Liver (tissue), 9 donors: Measurements from ENCODE around the gene SIPA1L3. TPM values are rescaled to one million over a fixed set of nuclear protein-coding genes. Genes with fewer than 3 reads are reported as not detected.

Experiments
- DNase-seq: peaks from one replicate; pipeline ENCODE4 v3.0.0-alpha.2; 2017; ENCODE audit warnings: low spot score
- H3K27ac ChIP-seq, 2 donors: one replicate each; pipeline ENCODE4 v1.7.0; 2013; ENCODE audit warnings: inconsistent platforms in 2 of 2, low read length in 2 of 2, control low read depth in 1 of 2, low read depth in 1 of 2, mild to moderate bottlenecking in 1 of 2
- H3K27me3 ChIP-seq, 4 donors: one replicate each; pipeline versions ENCODE4 v1.6.1 to v1.7.0; 2013; ENCODE audit warnings: low read length in 3 of 4, inconsistent platforms in 1 of 4, mild to moderate bottlenecking in 1 of 4, moderate library complexity in 1 of 4; ENCODE audit not compliant: control insufficient read depth in 4 of 4, insufficient read depth in 4 of 4
- H3K36me3 ChIP-seq, 4 donors: one replicate each; pipeline versions ENCODE4 v1.6.1 to v1.7.0; 2013; ENCODE audit warnings: low read length in 3 of 4, mild to moderate bottlenecking in 3 of 4, low read depth in 1 of 4, moderate library complexity in 1 of 4; ENCODE audit not compliant: control insufficient read depth in 4 of 4, insufficient read depth in 3 of 4
- H3K4me1 ChIP-seq, 4 donors: one replicate each; pipeline versions ENCODE4 v1.6.1 to v1.7.0; 2013; ENCODE audit warnings: low read length in 3 of 4, mild to moderate bottlenecking in 3 of 4, moderate library complexity in 1 of 4; ENCODE audit not compliant: control insufficient read depth in 4 of 4, insufficient read depth in 4 of 4
- H3K4me3 ChIP-seq, 3 donors: one replicate each; pipeline versions ENCODE4 v1.6.1 to v1.7.0; 2013; ENCODE audit warnings: low read length in 3 of 3, control low read depth in 1 of 3, low read depth in 1 of 3, mild to moderate bottlenecking in 1 of 3
- H3K9ac ChIP-seq, 2 donors: one replicate each; pipeline ENCODE4 v1.7.0; 2013; ENCODE audit warnings: low read length in 2 of 2, mild to moderate bottlenecking in 2 of 2, moderate library complexity in 2 of 2, control low read depth in 1 of 2, low read depth in 1 of 2
- H3K9me3 ChIP-seq, 4 donors: one replicate each; pipeline versions ENCODE4 v1.6.1 to v1.7.0; 2013; ENCODE audit warnings: low read length in 3 of 4; ENCODE audit not compliant: control insufficient read depth in 4 of 4
- EGR1 ChIP-seq, 2 donors: IDR thresholded peaks; 2 replicates each; pipeline ENCODE4 v1.6.1; 2016 to 2018; ENCODE audit warnings: antibody characterized with exemption in 2 of 2, low read depth in 2 of 2
- FOXA1 ChIP-seq: IDR thresholded peaks from 2 replicates; pipeline ENCODE4 v1.6.1; 2016; ENCODE audit warnings: antibody characterized with exemption
- FOXA2 ChIP-seq: IDR thresholded peaks from 2 replicates; pipeline ENCODE4 v1.6.1; 2016; ENCODE audit warnings: antibody characterized with exemption
- GABPA ChIP-seq, 2 donors: IDR thresholded peaks in 1 of 2; conservative IDR thresholded peaks in 1 of 2; 2 replicates each; pipeline ENCODE4 v1.6.1; 2016; ENCODE audit warnings: antibody characterized with exemption in 2 of 2, mild to moderate bottlenecking in 1 of 2, moderate library complexity in 1 of 2
- HNF4A ChIP-seq, 2 donors: conservative IDR thresholded peaks; 2 replicates each; pipeline ENCODE4 v1.6.1; 2016; ENCODE audit warnings: antibody characterized with exemption in 2 of 2, mild to moderate bottlenecking in 2 of 2
- NR2F2 ChIP-seq: IDR thresholded peaks from 2 replicates; pipeline ENCODE4 v1.6.1; 2016; ENCODE audit warnings: antibody characterized with exemption
- RAD21 ChIP-seq, 2 donors: IDR thresholded peaks; 2 replicates each; pipeline ENCODE4 v1.6.1; 2016; ENCODE audit warnings: antibody characterized with exemption in 2 of 2, mild to moderate bottlenecking in 2 of 2
- SP1 ChIP-seq: IDR thresholded peaks from 2 replicates; pipeline ENCODE4 v1.6.1; 2018; ENCODE audit warnings: antibody characterized with exemption, mild to moderate bottlenecking
- TAF1 ChIP-seq: conservative IDR thresholded peaks from 2 replicates; pipeline ENCODE4 v1.6.1; 2016; ENCODE audit warnings: antibody characterized with exemption, mild to moderate bottlenecking
- YY1 ChIP-seq: IDR thresholded peaks from 2 replicates; pipeline ENCODE4 v1.6.1; 2016; ENCODE audit warnings: antibody characterized with exemption, mild to moderate bottlenecking
- WGBS: extraction: QIAGEN DNeasy Blood & Tissue Kit; methylation state at CpG from one replicate; pipeline ENCODE4 v1.1.7; 2013; 5-methylcytosine and 5-hydroxymethylcytosine counted together
- polyA plus RNA-seq, 2 donors: library from polyadenylated mRNA; stranded (reverse) in 1 of 2; unstranded in 1 of 2; fragments of 200-250 nt in 1 of 2; fragments of >200 nt in 1 of 2; fragmentation: Nextera tagmentation in 1 of 2; extraction: Ambion mirVana in 1 of 2; gene quantifications; one replicate each; pipeline versions ENCODE4 v1.2.1 to v1.2.3, GENCODE V29; 2013 to 2015
- total RNA-seq, 2 donors: library from RNA; depleted of rRNA; stranded (reverse); fragments of >200 nt; gene quantifications; one replicate each; pipeline ENCODE4 v1.2.3, GENCODE V29; 2014
- TF ChIP-seq, protein P1 (sequence below): fragments of 150-350 bp; IDR thresholded peaks from 2 replicates; pipeline ENCODE4 v1.5.1; 2017; ENCODE audit warnings: improper control_type of control experiment, low read depth, low read length; ENCODE audit not compliant: missing input control
- TF ChIP-seq, protein P2 (sequence below): IDR thresholded peaks from 2 replicates; pipeline ENCODE4 v1.6.1; 2016; ENCODE audit warnings: antibody characterized with exemption
- TF ChIP-seq, protein P3 (sequence below): IDR thresholded peaks from 2 replicates; pipeline ENCODE4 v1.6.1; 2016; ENCODE audit warnings: antibody characterized with exemption, mild to moderate bottlenecking
- donor health status: healthy.
- donor health status: healthy.
- donor health status: healthy.
- donor health status: healthy.
- donor health status: healthy.

Gene SIPA1L3
- total and polyA plus RNA-seq, 4 donors, result 2.4 to 10.0 (median 4.4) TPM

DNA sequence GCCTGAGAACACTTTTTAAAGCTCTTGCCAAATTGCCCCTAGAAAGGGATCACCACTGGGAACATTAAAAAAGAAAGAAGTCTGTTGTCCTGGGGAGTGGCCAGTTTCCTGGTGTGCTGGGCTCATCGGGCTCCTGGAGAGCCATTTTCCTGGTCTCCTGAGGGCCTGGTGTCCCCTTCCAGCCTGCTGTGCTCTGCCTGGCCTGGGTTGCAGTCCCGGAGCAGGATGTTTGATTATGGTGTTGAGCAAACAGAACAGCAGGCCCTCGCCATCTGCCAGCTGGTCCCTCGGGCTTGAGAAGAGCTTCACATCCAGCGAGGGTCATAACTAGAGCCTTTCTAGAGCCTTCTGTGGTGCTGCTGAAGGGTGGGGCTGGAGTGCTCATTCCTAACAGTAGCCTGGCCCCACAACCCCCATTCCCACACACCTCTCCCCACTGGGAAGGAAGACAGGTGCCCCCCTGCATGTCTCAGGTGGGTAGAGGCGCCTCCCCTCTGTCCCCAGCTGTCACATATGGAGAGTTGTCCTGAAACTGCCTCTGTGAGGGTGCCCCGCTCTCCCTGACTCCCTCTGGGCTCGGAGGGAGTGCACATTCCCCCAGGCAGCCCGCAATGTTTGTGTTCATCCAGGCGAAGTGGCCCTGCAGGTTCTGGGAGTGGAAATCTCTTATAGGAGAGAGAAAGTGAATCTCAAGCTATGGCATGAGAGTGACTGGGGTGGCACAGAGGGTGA lies 151.1 kb downstream of the SIPA1L3 start:
- no peaks in the 10 kb centered on the region for H3K27me3 ChIP-seq
- no peak overlapping the region for H3K9ac ChIP-seq
- 61% methylated on average over 10 of the region's 10 CpGs for WGBS
- TF ChIP-seq, protein P1, sequence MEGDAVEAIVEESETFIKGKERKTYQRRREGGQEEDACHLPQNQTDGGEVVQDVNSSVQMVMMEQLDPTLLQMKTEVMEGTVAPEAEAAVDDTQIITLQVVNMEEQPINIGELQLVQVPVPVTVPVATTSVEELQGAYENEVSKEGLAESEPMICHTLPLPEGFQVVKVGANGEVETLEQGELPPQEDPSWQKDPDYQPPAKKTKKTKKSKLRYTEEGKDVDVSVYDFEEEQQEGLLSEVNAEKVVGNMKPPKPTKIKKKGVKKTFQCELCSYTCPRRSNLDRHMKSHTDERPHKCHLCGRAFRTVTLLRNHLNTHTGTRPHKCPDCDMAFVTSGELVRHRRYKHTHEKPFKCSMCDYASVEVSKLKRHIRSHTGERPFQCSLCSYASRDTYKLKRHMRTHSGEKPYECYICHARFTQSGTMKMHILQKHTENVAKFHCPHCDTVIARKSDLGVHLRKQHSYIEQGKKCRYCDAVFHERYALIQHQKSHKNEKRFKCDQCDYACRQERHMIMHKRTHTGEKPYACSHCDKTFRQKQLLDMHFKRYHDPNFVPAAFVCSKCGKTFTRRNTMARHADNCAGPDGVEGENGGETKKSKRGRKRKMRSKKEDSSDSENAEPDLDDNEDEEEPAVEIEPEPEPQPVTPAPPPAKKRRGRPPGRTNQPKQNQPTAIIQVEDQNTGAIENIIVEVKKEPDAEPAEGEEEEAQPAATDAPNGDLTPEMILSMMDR, result no peak
- TF ChIP-seq RAD21 (IDR thresholded peaks at IDR 0.05), result peak in 1 of 2 donors; percentile 36
- peaks cover 0 to 2% (median 0%) of the 10 kb centered on the region in 4 donors for H3K36me3 ChIP-seq
- H3K4me3 ChIP-seq, result no peak overlapping the region
- no peak for DNase-seq
- H3K4me1 ChIP-seq, result peaks cover 0 to 4% (median 2%) of the 10 kb centered on the region in 4 donors
- no peak overlapping the region for H3K27ac ChIP-seq
- no peaks in the 10 kb centered on the region for H3K9me3 ChIP-seq

DNA sequence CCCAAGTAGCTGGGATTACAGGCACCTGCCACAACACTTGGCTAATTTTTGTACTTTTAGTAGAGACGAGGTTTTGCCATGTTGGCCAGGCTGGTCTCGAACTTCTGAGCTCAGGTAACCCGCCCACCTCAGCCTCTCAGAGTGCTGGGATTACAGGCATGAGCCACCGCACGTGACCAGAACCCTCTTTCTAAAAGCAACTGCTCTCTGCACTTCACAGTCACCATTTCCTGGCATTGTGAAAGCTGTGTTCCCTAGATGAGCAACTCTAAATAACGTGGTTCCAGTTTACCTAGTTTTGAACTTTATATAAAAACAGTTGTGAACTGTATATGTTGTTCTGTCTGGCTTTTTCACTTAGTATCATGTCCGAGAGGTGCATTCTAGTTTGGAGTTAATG lies 152.9 kb downstream of the SIPA1L3 start:
- WGBS, result 78% methylated on average over 7 of the region's 7 CpGs
- H3K27ac ChIP-seq, result no peak overlapping the region
- H3K36me3 ChIP-seq, result peaks cover 0 to 2% (median 0%) of the 10 kb centered on the region in 4 donors
- DNase-seq, result no peak
- H3K4me1 ChIP-seq, result peaks cover 0 to 4% (median 2%) of the 10 kb centered on the region in 4 donors
- H3K9ac ChIP-seq, result no peak overlapping the region
- TF ChIP-seq NR2F2 (no peak), RAD21 (IDR thresholded peaks at IDR 0.05) (no peak), GABPA (IDR thresholded peaks at IDR 0.05 in 1 of 2, conservative IDR thresholded peaks at IDR 0.05 in 1 of 2) (no peak), FOXA1 (no peak), FOXA2 (no peak), TAF1 (no peak), SP1 (no peak), YY1 (no peak)
- TF ChIP-seq, protein P2, sequence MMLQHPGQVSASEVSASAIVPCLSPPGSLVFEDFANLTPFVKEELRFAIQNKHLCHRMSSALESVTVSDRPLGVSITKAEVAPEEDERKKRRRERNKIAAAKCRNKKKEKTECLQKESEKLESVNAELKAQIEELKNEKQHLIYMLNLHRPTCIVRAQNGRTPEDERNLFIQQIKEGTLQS, result no peak
- TF ChIP-seq, protein P3, sequence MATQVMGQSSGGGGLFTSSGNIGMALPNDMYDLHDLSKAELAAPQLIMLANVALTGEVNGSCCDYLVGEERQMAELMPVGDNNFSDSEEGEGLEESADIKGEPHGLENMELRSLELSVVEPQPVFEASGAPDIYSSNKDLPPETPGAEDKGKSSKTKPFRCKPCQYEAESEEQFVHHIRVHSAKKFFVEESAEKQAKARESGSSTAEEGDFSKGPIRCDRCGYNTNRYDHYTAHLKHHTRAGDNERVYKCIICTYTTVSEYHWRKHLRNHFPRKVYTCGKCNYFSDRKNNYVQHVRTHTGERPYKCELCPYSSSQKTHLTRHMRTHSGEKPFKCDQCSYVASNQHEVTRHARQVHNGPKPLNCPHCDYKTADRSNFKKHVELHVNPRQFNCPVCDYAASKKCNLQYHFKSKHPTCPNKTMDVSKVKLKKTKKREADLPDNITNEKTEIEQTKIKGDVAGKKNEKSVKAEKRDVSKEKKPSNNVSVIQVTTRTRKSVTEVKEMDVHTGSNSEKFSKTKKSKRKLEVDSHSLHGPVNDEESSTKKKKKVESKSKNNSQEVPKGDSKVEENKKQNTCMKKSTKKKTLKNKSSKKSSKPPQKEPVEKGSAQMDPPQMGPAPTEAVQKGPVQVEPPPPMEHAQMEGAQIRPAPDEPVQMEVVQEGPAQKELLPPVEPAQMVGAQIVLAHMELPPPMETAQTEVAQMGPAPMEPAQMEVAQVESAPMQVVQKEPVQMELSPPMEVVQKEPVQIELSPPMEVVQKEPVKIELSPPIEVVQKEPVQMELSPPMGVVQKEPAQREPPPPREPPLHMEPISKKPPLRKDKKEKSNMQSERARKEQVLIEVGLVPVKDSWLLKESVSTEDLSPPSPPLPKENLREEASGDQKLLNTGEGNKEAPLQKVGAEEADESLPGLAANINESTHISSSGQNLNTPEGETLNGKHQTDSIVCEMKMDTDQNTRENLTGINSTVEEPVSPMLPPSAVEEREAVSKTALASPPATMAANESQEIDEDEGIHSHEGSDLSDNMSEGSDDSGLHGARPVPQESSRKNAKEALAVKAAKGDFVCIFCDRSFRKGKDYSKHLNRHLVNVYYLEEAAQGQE, result no peak
- no peaks in the 10 kb centered on the region for H3K9me3 ChIP-seq
- no peak overlapping the region for H3K4me3 ChIP-seq
- no peaks in the 10 kb centered on the region for H3K27me3 ChIP-seq

DNA sequence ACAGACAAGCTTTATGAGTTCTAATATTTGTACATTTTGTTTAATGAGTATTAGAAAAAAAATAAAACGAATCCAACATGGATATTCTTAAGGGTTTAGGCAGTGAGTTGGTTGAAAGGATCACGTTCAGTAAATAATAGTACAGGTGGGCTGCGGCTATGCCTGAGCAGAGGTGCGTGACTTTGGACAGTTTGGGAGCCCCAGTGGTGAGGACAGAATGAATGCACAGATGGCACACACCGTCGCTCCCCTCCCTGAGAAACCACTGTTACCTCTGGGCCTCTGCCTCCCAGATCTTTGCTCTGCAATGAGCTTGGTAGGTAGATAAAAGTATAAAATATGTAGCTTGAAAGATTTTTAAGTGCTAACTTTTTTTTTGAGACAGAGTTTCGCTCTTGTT lies 153.3 kb downstream of the SIPA1L3 start:
- 92% methylated on average over 7 of the region's 7 CpGs for WGBS
- Histone ChIP-seq H3K4me1 (peaks cover 0 to 4% (median 2%) of the 10 kb centered on the region in 4 donors), H3K9me3 (no peaks in the 10 kb centered on the region), H3K27me3 (no peaks in the 10 kb centered on the region), H3K36me3 (peaks cover 0 to 2% (median 0%) of the 10 kb centered on the region in 4 donors), H3K4me3 (no peak overlapping the region), H3K9ac (no peak overlapping the region), H3K27ac (no peak overlapping the region)
- no peak for DNase-seq
- TF ChIP-seq EGR1 (IDR thresholded peaks at IDR 0.05; ENCODE audit: low read depth in 2 of 2) (no peak), TAF1 (no peak), HNF4A (conservative IDR thresholded peaks at IDR 0.05) (no peak)
- TF ChIP-seq, protein P3, result no peak
- TF ChIP-seq, protein P1, result no peak
